HCT116 (cell line): Measurements from ENCODE around the gene KRTAP10-1. TPM values are rescaled to one million over a fixed set of nuclear protein-coding genes. Genes with fewer than 3 reads are reported as not detected.

Experiments
- ATAC-seq: fragments of 200-7000 bp; cut with Tn5 transposase; 2 replicates; pipeline ENCODE4 v1.9.1; 2020; ENCODE audit warnings: mild to moderate bottlenecking, moderate library complexity
- BruUV-seq: library from RNA; stranded (reverse); fragments of 400-500 nt; replicated peaks from 2 replicates; lab custom pipeline; 2021; lab: Mats Ljungman, UMichigan
- CTCF ChIA-PET: fragments of 300-600 bp; sonication (Branson Sonifier 250); formaldehyde crosslinking; loops from one replicate; lab custom pipeline; 2021; ENCODE audit warnings: antibody characterized with exemption; lab: Charles Lee
- POLR2A ChIA-PET: fragments of 300-600, 350-600 bp; sonication (Branson Sonifier 250); formaldehyde crosslinking; loops from one replicate; lab custom pipeline; 2021; ENCODE audit warnings: antibody characterized with exemption; lab: Charles Lee
- RAD21 ChIA-PET, 2 experiments: fragments of 300-600 bp; sonication (Branson Sonifier 250); formaldehyde crosslinking; loops; one replicate each; lab custom pipeline; 2023; ENCODE audit warnings: low total read pairs in 2 of 2; ENCODE audit not compliant: uncharacterized antibody in 2 of 2, unreplicated experiment in 2 of 2, low non-redundant PET in 1 of 2; lab: Charles Lee
- DNase-seq: peaks from one replicate; pipeline ENCODE4 v3.0.0-alpha.2; 2010; ENCODE audit warnings: low read depth, low spot score
- H2AFZ ChIP-seq: fragments of 200-600 bp; shearing (Covaris generic), sonication (generic); 2 replicates; pipeline ENCODE4 v1.6.1; 2017; ENCODE audit warnings: low read depth, mixed run types, mixed read lengths, antibody characterized with exemption, low read length; ENCODE audit not compliant: poor library complexity, severe bottlenecking
- H3K27ac ChIP-seq: 2 replicates; pipeline ENCODE4 v1.5.1; 2012; ENCODE audit warnings: low read depth, low read length
- H3K27me3 ChIP-seq: fragments of 200-600 bp; sonication (generic); 2 replicates; pipeline ENCODE4 v1.6.1; 2016; ENCODE audit warnings: mixed run types, low read length, mixed read lengths; ENCODE audit not compliant: insufficient read depth
- H3K36me3 ChIP-seq, 2 experiments: fragments of 200-500 bp in 1 of 2; fragments of 200-600 bp in 1 of 2; sonication (Bioruptor generic) in 1 of 2; sonication (generic) in 1 of 2; 2 replicates each; pipeline versions ENCODE4 v1.5.1 to v1.6.1; 2014 to 2016; ENCODE audit warnings: low read length in 2 of 2, inconsistent platforms in 1 of 2, mixed read lengths in 1 of 2, mixed run types in 1 of 2; ENCODE audit not compliant: insufficient read depth in 2 of 2, control insufficient read depth in 1 of 2
- H3K4me1 ChIP-seq, 2 experiments: fragments of 200-600 bp in 1 of 2; sonication (generic) in 1 of 2; 2 replicates each; pipeline versions ENCODE4 v1.5.1 to v1.6.1; 2012 to 2017; ENCODE audit warnings: low read length in 2 of 2, inconsistent platforms in 1 of 2, mild to moderate bottlenecking in 1 of 2, mixed read lengths in 1 of 2, mixed run types in 1 of 2, moderate library complexity in 1 of 2; ENCODE audit not compliant: insufficient read depth in 2 of 2, control insufficient read depth in 1 of 2
- H3K4me2 ChIP-seq: fragments of 200-600 bp; sonication (generic); 2 replicates; pipeline ENCODE4 v1.6.1; 2017; ENCODE audit warnings: mixed run types, low read length, mixed read lengths
- H3K4me3 ChIP-seq, 2 experiments: fragments of 200-600 bp in 1 of 2; sonication (generic) in 1 of 2; replicated peaks in 1 of 2; 2 replicates each; pipeline ENCODE4 v1.5.1; 2011 to 2016; ENCODE audit warnings: low read length in 2 of 2, control low read depth in 1 of 2, low read depth in 1 of 2, mild to moderate bottlenecking in 1 of 2, mixed read lengths in 1 of 2, mixed run types in 1 of 2
- H3K79me2 ChIP-seq: fragments of 200-600 bp; sonication (generic); 2 replicates; pipeline ENCODE4 v1.6.1; 2017; ENCODE audit warnings: mild to moderate bottlenecking, mixed run types, low read length, moderate library complexity, mixed read lengths; ENCODE audit not compliant: insufficient read depth
- H3K9ac ChIP-seq: fragments of 200-600 bp; sonication (generic); 2 replicates; pipeline ENCODE4 v1.6.1; 2016; ENCODE audit warnings: low read length, mixed read lengths
- H3K9me2 ChIP-seq: fragments of 200-600 bp; sonication (generic), shearing (Covaris generic); 2 replicates; pipeline ENCODE4 v1.6.1; 2017; ENCODE audit warnings: mixed run types, mild to moderate bottlenecking, moderate library complexity; ENCODE audit not compliant: insufficient read depth
- H3K9me3 ChIP-seq, 2 experiments: fragments of 200-500 bp in 1 of 2; fragments of 200-600 bp in 1 of 2; sonication (Bioruptor generic) in 1 of 2; sonication (generic) in 1 of 2; 2 replicates each; pipeline ENCODE4 v1.6.1; 2014 to 2017; ENCODE audit warnings: low read length in 2 of 2, mixed read lengths in 2 of 2, inconsistent platforms in 1 of 2, low read depth in 1 of 2, mild to moderate bottlenecking in 1 of 2, mixed run types in 1 of 2, moderate library complexity in 1 of 2; ENCODE audit not compliant: control insufficient read depth in 1 of 2, insufficient read depth in 1 of 2
- H4K20me1 ChIP-seq: fragments of 200-600 bp; sonication (generic), shearing (Covaris generic); 2 replicates; pipeline ENCODE4 v1.6.1; 2017; ENCODE audit warnings: mixed run types, mild to moderate bottlenecking, moderate library complexity; ENCODE audit not compliant: insufficient read depth
- ATF3 ChIP-seq: IDR thresholded peaks from 2 replicates; pipeline ENCODE4 v1.6.1; 2012
- CEBPB ChIP-seq: IDR thresholded peaks from 2 replicates; pipeline ENCODE4 v1.6.1; 2012; ENCODE audit warnings: low read depth
- CTCF ChIP-seq, 3 experiments: fragments of 200-600 bp in 1 of 3; sonication (generic) in 1 of 3; IDR thresholded peaks in 2 of 3; conservative IDR thresholded peaks in 1 of 3; 2 replicates each; pipeline ENCODE4 v1.5.1; 2012 to 2017; ENCODE audit warnings: low read depth in 2 of 3, low read length in 2 of 3, antibody characterized with exemption in 1 of 3, borderline replicate concordance in 1 of 3, control low read depth in 1 of 3, mild to moderate bottlenecking in 1 of 3, mixed read lengths in 1 of 3, mixed run types in 1 of 3, moderate library complexity in 1 of 3; ENCODE audit not compliant: insufficient read depth in 1 of 3
- EGR1 ChIP-seq: IDR thresholded peaks from 2 replicates; pipeline ENCODE4 v1.6.1; 2012; ENCODE audit warnings: low read depth
- ELF1 ChIP-seq: IDR thresholded peaks from 2 replicates; pipeline ENCODE4 v1.6.1; 2012; ENCODE audit warnings: low read depth, borderline replicate concordance
- EZH2 ChIP-seq: fragments of 200-600 bp; sonication (generic); IDR thresholded peaks from 2 replicates; pipeline ENCODE4 v1.6.1; 2017; ENCODE audit warnings: antibody characterized with exemption, mixed run types
- EZH2phosphoT487 ChIP-seq: fragments of 200-600 bp; IDR thresholded peaks from 2 replicates; pipeline ENCODE4 v1.6.1; 2018; ENCODE audit warnings: antibody characterized with exemption, borderline replicate concordance
- FOSL1 ChIP-seq: IDR thresholded peaks from 2 replicates; pipeline ENCODE4 v1.6.1; 2012; ENCODE audit warnings: low read depth
- JUND ChIP-seq: IDR thresholded peaks from 2 replicates; pipeline ENCODE4 v1.6.1; 2012
- MAX ChIP-seq: IDR thresholded peaks from 2 replicates; pipeline ENCODE4 v1.6.1; 2012
- POLR2A ChIP-seq: IDR thresholded peaks from 2 replicates; pipeline ENCODE4 v1.7.0; 2011; ENCODE audit warnings: borderline replicate concordance; ENCODE audit not compliant: insufficient read depth, insufficient read length; ENCODE audit errors: extremely low read depth
- POLR2AphosphoS5 ChIP-seq: IDR thresholded peaks from 2 replicates; pipeline ENCODE4 v1.6.1; 2011; ENCODE audit warnings: mild to moderate bottlenecking, low read depth, low read length, moderate library complexity
- RAD21 ChIP-seq: IDR thresholded peaks from 2 replicates; pipeline ENCODE4 v1.6.1; 2012; ENCODE audit warnings: low read depth, mild to moderate bottlenecking
- SIN3A ChIP-seq: IDR thresholded peaks from 2 replicates; pipeline ENCODE4 v1.6.1; 2012; ENCODE audit warnings: low read depth
- SP1 ChIP-seq: IDR thresholded peaks from 2 replicates; pipeline ENCODE4 v1.6.1; 2012; ENCODE audit warnings: low read depth
- TCF7L2 ChIP-seq: IDR thresholded peaks from 2 replicates; pipeline ENCODE4 v1.7.0; 2011; ENCODE audit warnings: borderline replicate concordance, inconsistent platforms; ENCODE audit not compliant: insufficient read depth, insufficient read length; ENCODE audit errors: extremely low read depth
- YY1 ChIP-seq: IDR thresholded peaks from 2 replicates; pipeline ENCODE4 v1.6.1; 2011; ENCODE audit warnings: low read length, low read depth, moderate library complexity, mild to moderate bottlenecking; ENCODE audit not compliant: insufficient replicate concordance; ENCODE audit errors: extremely low read depth
- ZBTB33 ChIP-seq: IDR thresholded peaks from 2 replicates; pipeline ENCODE4 v1.6.1; 2011; ENCODE audit warnings: mild to moderate bottlenecking, low read length, moderate library complexity; ENCODE audit not compliant: insufficient replicate concordance; ENCODE audit errors: extremely low read depth
- ZFX ChIP-seq: fragments of 450-650 bp; IDR thresholded peaks from 2 replicates; pipeline ENCODE4 v1.6.1; 2017
- intact Hi-C: fragments of 100-400 bp; cut with micrococcal nuclease; formaldehyde crosslinking; loops from 2 replicates; pipeline ENCODE4 v1.10.0; 2022
- total RNA-seq: library from RNA; stranded (reverse); gene quantifications from one replicate; pipeline ENCODE4 v1.2.1, GENCODE V29; 2021; ENCODE audit not compliant: unreplicated experiment

The KRTAP10-1 gene
- total RNA-seq, 1 experiment from 2014 or later = not detected

- RAD21 ChIA-PET = no interaction called here
- Histone ChIP-seq H3K4me3 (no peak overlapping the region), H2AFZ (no peak overlapping the region), H3K4me2 (no peak overlapping the region), H3K36me3 (no peaks in the 10 kb centered on the region), H3K9me3 (peaks cover 4 to 17% of the 10 kb centered on the region in 2 experiments; a peak in 1 of 4 replicates), H3K27ac (no peak overlapping the region), H3K9me2 (no peaks in the 10 kb centered on the region), H4K20me1 (no peaks in the 10 kb centered on the region), H3K4me1 (no peaks in the 10 kb centered on the region), H3K27me3 (no peaks in the 10 kb centered on the region), H3K79me2 (no peaks in the 10 kb centered on the region), H3K9ac (no peak overlapping the region)
- POLR2A ChIA-PET = no interaction called here
- ATAC-seq (no peak), DNase-seq (no peak)
- no TSS peak for BruUV-seq
- TF ChIP-seq SIN3A (no peak), EZH2 (no peak), TCF7L2 (no peak), RAD21 (no peak), MAX (no peak), FOSL1 (no peak), SP1 (no peak), JUND (no peak), EGR1 (no peak), EZH2phosphoT487 (no peak), ATF3 (no peak), YY1 (no peak), POLR2A (no peak), ZFX (no peak), ZBTB33 (no peak), CEBPB (no peak), ELF1 (no peak), POLR2AphosphoS5 (no peak), CTCF (IDR thresholded peaks at IDR 0.05 in 2 of 3, conservative IDR thresholded peaks at IDR 0.05 in 1 of 3; ENCODE audit: borderline replicate concordance in 1 of 3, insufficient read depth in 1 of 3, low read depth in 2 of 3, low read length in 2 of 3) (no peak)
- CTCF ChIA-PET = no interaction called here
- intact Hi-C loops = no loop called here
Measured at GRCh38 chr21:44526096-44526997, 13.6 kb downstream of the KRTAP10-1 start.
